ENCODE results near the gene XCR1.

Gene XCR1

GRCh38 chr3:46025139-46025538, 2.1 kb downstream of the XCR1 start:
- intact Hi-C loops (cut with DNase I; ENCODE audit: low total_unique reads), result no loop called here
- TF ChIP-seq CTCF (IDR thresholded peaks at IDR 0.05), result no peak
- Histone ChIP-seq H3K4me1 (no peaks in the 10 kb centered on the region), H3K9me3 (peaks cover 0 to 7% (median 0%) of the 10 kb centered on the region in 3 donors), H3K27ac (no peak overlapping the region), H3K36me3 (no peaks in the 10 kb centered on the region), H3K27me3 (no peaks in the 10 kb centered on the region), H3K4me3 (no peak overlapping the region)
- DNase-seq, result no peak

- Histone ChIP-seq H3K27me3 (no peaks in the 10 kb centered on the region), H3K4me3 (no peak overlapping the region), H3K27ac (no peak overlapping the region), H3K9me3 (peaks cover 0 to 7% (median 0%) of the 10 kb centered on the region in 3 donors), H3K36me3 (no peaks in the 10 kb centered on the region), H3K4me1 (no peaks in the 10 kb centered on the region)
- TF ChIP-seq CTCF (IDR thresholded peaks at IDR 0.05), result no peak
- DNase-seq, result no peak
- intact Hi-C loops (cut with DNase I; ENCODE audit: low total_unique reads), result no loop called here
These were observed 3.2 kb downstream of the XCR1 start for GRCh38 chr3:46024131-46024530.

- TF ChIP-seq CTCF (IDR thresholded peaks at IDR 0.05), result no peak
- DNase-seq, result peak in 1 of 2 donors; percentile 29
- H3K27me3 ChIP-seq, result no peaks in the 10 kb centered on the region
- no peaks in the 10 kb centered on the region for H3K4me1 ChIP-seq
- peaks cover 0 to 7% (median 0%) of the 10 kb centered on the region in 3 donors for H3K9me3 ChIP-seq
- no peaks in the 10 kb centered on the region for H3K36me3 ChIP-seq
- intact Hi-C loops (cut with DNase I; ENCODE audit: low total_unique reads), result no loop called here
- H3K4me3 ChIP-seq, result no peak overlapping the region
- no peak overlapping the region for H3K27ac ChIP-seq
These were observed 4.1 kb downstream of the XCR1 start for GRCh38 chr3:46022909-46023785.

DNA sequence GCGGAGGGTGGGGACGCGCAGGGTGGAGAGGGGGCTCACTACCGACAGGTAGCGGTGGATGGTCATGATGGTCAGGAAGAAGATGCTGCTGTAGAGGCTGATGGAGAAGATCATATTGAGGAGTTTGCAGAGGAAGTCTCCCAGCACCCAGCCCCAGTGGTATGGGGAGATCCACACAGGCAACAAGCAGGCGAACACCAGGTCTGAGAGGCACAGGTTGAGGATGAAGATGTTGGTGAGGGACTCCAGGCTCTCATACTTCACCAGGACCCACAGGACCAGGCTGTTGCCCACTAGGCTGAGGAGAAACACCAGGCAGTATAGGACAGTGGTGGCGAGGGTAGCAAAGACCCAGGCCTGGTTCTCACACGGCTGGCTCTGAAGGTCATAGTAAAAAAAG, 5.8 kb downstream of the XCR1 start:
- no peaks in the 10 kb centered on the region for H3K36me3 ChIP-seq
- no peak overlapping the region for H3K27ac ChIP-seq
- H3K27me3 ChIP-seq, result no peaks in the 10 kb centered on the region
- no peak for TF ChIP-seq CTCF (IDR thresholded peaks at IDR 0.05)
- DNase-seq, result no peak
- H3K4me3 ChIP-seq, result no peak overlapping the region
- intact Hi-C loops (cut with DNase I; ENCODE audit: low total_unique reads), result no loop called here
- H3K4me1 ChIP-seq, result no peaks in the 10 kb centered on the region
- H3K9me3 ChIP-seq, result no peaks in the 10 kb centered on the region

GRCh38 chr3:46020766-46021510, 6.3 kb downstream of the XCR1 start:
- TF ChIP-seq CTCF (IDR thresholded peaks at IDR 0.05), result no peak
- no peak overlapping the region for H3K4me3 ChIP-seq
- no peaks in the 10 kb centered on the region for H3K9me3 ChIP-seq
- H3K27ac ChIP-seq, result no peak overlapping the region
- DNase-seq, result no peak
- H3K36me3 ChIP-seq, result no peaks in the 10 kb centered on the region
- H3K4me1 ChIP-seq, result no peaks in the 10 kb centered on the region
- H3K27me3 ChIP-seq, result no peaks in the 10 kb centered on the region
- intact Hi-C loops (cut with DNase I; ENCODE audit: low total_unique reads), result no loop called here
